Nephron progenitor cell (in vitro differentiated cells): ENCODE data around the gene RFX8.

Source experiments
- DNase-seq: peaks from one replicate; pipeline ENCODE4 v3.0.0; 2021
- H3K27ac Mint-ChIP-seq: 2 replicates; pipeline ENCODE4 v1.8.0; 2021; ENCODE audit warnings: mild to moderate bottlenecking, moderate library complexity, mixed read lengths
- H3K27me3 Mint-ChIP-seq: 2 replicates; pipeline ENCODE4 v1.8.0; 2021; ENCODE audit warnings: mild to moderate bottlenecking, low read depth, mixed read lengths; ENCODE audit not compliant: poor library complexity
- H3K36me3 Mint-ChIP-seq: 2 replicates; pipeline ENCODE4 v1.8.0; 2021; ENCODE audit warnings: low read depth, mixed read lengths
- H3K4me1 Mint-ChIP-seq: 2 replicates; pipeline ENCODE4 v1.8.0; 2021; ENCODE audit warnings: mixed read lengths
- H3K4me3 Mint-ChIP-seq: 2 replicates; pipeline ENCODE4 v1.8.0; 2021; ENCODE audit warnings: mild to moderate bottlenecking, moderate library complexity, mixed read lengths
- H3K9me3 Mint-ChIP-seq: 2 replicates; pipeline ENCODE4 v1.8.0; 2021; ENCODE audit warnings: mild to moderate bottlenecking, moderate library complexity, mixed read lengths
- CTCF ChIP-seq: fragments of 200-600 bp; sonication (generic); IDR thresholded peaks from 2 replicates; pipeline ENCODE4 v1.5.0; 2021; ENCODE audit warnings: antibody characterized with exemption

The RFX8 gene

DNA sequence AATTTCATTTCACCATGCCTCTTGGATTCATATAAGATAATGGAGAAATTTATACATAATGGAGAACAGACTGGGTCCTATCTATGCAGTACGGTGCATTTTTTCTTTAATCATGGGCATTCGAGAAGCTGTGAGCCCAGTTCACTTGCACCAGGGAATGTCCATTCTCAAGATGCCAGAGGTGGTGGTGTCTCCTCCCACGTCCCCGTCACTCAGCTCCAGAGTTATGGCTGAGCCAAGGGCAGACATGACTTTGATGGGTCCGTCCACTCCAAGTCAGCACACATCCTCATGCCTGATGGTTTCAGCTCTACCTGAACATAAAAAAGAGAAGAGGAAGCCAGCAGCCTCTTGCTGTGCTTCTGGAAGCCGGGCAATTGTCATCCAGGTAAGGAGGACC is 45.5 kb downstream of the RFX8 start:
- H3K36me3 Mint-ChIP-seq: no peaks in the 10 kb centered on the region
- no peaks in the 10 kb centered on the region for H3K9me3 Mint-ChIP-seq
- no peak for DNase-seq
- H3K4me1 Mint-ChIP-seq: peaks cover 5% of the 10 kb centered on the region
- H3K4me3 Mint-ChIP-seq: no peak overlapping the region
- H3K27ac Mint-ChIP-seq: no peak overlapping the region
- peaks cover 10% of the 10 kb centered on the region for H3K27me3 Mint-ChIP-seq
- no peak for TF ChIP-seq CTCF

DNA sequence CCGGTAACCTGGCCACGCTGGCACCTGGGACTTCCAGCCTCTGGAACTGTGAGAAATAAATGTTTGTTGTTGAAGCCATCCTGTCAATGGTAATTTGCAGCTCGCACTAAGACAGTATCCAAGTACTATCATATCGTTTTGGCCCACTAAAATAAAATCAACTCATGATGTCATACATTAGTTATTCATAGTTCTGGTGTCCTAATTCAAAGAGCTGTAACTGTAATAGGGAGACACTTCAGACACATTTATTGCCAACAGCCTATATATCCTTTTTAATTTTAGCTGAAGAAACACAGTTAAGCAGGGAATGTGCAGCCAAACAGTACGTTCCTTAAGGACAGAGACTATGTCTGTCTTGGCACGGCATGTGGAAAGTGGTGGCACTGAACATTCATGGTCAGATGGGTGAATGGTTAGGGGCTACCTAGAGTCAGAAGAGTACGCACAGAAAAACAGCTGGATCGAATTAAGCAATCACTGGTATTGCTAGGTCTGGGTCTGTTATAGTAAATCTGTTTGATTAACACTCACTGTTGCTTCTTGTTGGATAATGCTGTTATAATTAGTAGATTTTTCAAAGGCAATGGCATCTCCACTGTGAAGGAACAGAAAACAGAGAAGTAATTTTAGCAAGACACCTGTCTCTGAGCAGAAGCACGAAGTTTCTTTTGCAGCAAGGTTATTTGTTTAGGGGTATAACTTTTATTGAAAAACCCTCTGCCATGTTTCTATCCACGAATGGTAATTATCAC is 46.3 kb downstream of the RFX8 start:
- no peak for DNase-seq
- TF ChIP-seq CTCF: no peak
- no peaks in the 10 kb centered on the region for H3K9me3 Mint-ChIP-seq
- no peaks in the 10 kb centered on the region for H3K4me1 Mint-ChIP-seq
- no peak overlapping the region for H3K4me3 Mint-ChIP-seq
- H3K27me3 Mint-ChIP-seq: peaks cover 10% of the 10 kb centered on the region
- no peaks in the 10 kb centered on the region for H3K36me3 Mint-ChIP-seq
- H3K27ac Mint-ChIP-seq: no peak overlapping the region

- no peak for TF ChIP-seq CTCF
- H3K36me3 Mint-ChIP-seq: no peaks in the 10 kb centered on the region
- no peak overlapping the region for H3K4me3 Mint-ChIP-seq
- H3K9me3 Mint-ChIP-seq: no peaks in the 10 kb centered on the region
- H3K27ac Mint-ChIP-seq: no peak overlapping the region
- no peaks in the 10 kb centered on the region for H3K4me1 Mint-ChIP-seq
- H3K27me3 Mint-ChIP-seq: peaks cover 10% of the 10 kb centered on the region
- no peak for DNase-seq
Measured at GRCh38 chr2:101427743-101428142, 47.2 kb downstream of the RFX8 start.

- H3K4me1 Mint-ChIP-seq: no peaks in the 10 kb centered on the region
- DNase-seq: no peak
- no peak overlapping the region for H3K4me3 Mint-ChIP-seq
- H3K36me3 Mint-ChIP-seq: no peaks in the 10 kb centered on the region
- H3K27ac Mint-ChIP-seq: no peak overlapping the region
- no peaks in the 10 kb centered on the region for H3K9me3 Mint-ChIP-seq
- peaks cover 10% of the 10 kb centered on the region for H3K27me3 Mint-ChIP-seq
- no peak for TF ChIP-seq CTCF
Measured at GRCh38 chr2:101427240-101427639, 47.7 kb downstream of the RFX8 start.

DNA sequence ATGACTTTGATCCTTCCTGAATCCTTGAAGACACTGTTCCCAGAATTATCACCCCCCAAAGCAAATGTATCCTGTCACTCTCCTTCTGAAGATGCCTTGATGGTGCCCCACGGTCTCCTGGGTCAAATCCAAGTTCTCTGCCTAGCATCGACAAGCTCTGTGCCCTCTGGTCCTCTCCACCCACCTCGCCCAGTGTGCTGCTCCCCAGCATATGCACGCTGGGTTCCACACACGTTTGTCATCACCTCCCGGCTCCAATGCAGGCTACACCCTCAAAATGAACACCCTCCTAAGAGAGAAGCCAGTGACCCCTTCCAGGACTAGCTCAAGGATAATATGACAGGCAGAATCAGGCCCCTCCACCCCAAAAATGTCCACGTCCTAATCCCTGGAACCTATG is 48.1 kb downstream of the RFX8 start:
- H3K36me3 Mint-ChIP-seq: no peaks in the 10 kb centered on the region
- no peaks in the 10 kb centered on the region for H3K4me1 Mint-ChIP-seq
- no peak for TF ChIP-seq CTCF
- no peak overlapping the region for H3K27ac Mint-ChIP-seq
- DNase-seq: no peak
- H3K27me3 Mint-ChIP-seq: peaks cover 10% of the 10 kb centered on the region
- no peak overlapping the region for H3K4me3 Mint-ChIP-seq
- H3K9me3 Mint-ChIP-seq: no peaks in the 10 kb centered on the region

GRCh38 chr2:101420623-101421022 is 54.3 kb downstream of the RFX8 start:
- Mint-ChIP-seq H3K9me3 (no peaks in the 10 kb centered on the region), H3K4me1 (peaks cover 13% of the 10 kb centered on the region), H3K36me3 (no peaks in the 10 kb centered on the region), H3K27me3 (peaks cover 15% of the 10 kb centered on the region), H3K27ac (no peak overlapping the region), H3K4me3 (no peak overlapping the region)
- no peak for DNase-seq
- TF ChIP-seq CTCF: no peak
